ENCODE data around the gene CLEC1B.
"Not testable (repeated sequence)": the region's sequence is repeated elsewhere in the genome, so short reads cannot be mapped to it uniquely, and the experiment has no call there.

Gene CLEC1B
- total RNA-seq: 0 reads per million in 2 donors

DNA sequence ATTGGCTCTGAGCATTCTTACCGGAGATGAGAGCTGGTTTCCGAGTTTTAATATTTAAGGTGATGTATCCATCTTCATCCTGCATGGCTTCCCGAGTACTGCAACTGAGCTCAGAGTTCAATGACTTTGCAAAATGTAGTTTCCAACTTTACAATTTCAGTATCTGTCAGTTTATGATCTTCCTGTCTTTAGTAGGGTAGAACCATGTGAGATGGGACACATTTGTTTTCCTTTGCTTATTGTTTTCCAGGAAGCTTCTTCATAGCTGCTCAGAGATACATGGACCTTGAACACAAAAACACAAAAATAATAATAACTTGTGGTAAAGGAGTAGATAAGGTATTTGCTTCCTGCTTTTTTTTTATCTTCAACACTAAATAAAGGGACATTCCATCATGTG lies at the start of gene CLEC1B:
CLEC1B (minus strand) TSS at position 106 of the 400 bp plus-strand sequence; CDS start at position 85, 21 bp downstream.
- no peak for DNase-seq

DNA sequence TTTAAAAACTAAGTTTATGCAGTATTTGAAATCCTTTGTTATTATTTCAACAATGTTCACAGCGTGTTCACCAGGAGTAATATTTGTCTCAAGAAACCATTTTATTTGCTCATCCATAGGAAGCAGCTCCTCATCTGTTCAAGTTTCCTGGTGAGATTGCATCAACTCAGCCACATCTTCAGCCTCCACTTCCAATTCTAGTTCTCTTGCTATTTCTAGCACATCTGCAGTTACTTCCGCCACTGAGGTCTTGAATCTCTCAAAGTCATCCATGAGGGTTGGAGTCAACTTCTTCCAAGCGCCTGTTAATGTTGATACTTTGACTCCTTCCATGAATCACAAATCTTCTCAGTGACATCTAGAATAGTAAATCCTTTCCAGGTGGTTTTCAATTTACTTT lies 49.6 kb upstream of the CLEC1B start:
- DNase-seq: no peak

DNA sequence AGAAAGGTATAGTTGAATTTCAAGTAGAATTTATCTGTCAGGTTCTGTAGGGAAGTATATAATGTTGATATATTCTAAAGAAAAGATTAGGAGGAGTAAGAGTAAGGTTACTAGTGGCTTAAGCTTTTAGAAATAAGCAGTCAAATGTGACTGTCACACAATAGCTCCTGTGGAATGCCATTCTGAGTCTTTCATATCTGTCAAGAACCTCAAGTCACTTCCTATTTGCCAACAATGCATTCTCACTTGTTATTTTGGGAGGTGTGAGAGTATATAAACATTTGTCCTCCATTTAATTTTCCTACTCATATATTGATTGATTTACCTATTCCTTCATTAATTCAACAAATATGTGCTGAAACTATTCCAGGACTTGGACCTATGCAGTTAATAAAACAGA lies 43.2 kb upstream of the CLEC1B start:
- DNase-seq: no peak

DNA sequence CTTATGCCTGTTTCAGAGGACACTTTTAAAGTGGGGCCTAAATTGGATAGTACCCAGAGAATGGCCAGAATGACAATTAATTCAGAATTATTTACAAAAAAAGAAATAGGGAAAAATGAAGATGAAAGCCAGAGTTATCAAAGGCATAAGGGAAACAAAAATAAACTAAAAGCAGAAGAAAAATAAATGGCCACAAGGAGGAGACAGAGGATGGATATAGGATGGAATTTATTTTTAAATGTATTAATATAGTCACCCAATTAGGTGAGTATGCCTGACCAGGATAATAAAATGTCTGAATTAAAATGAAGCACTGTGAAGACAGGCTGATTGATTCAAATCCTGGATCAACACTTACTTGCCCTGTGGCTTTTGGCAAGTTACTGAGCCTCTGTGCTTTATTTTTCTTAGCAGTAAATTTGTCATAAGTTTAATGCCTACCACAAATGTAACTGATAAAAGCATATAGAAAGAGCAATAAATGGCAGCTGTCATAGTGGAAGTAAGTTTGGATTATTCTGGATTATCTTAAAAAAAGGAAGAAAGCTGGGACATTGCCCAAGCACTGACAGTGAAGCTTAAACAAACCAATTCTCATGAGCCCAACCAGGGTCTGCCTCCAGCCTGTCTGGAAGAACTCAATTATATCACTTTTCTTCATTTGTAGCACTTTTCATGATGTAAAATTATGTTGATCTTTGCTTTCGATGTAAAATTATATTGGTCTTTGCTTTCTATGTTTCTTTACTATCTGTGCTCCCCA lies 35.0 kb upstream of the CLEC1B start:
- DNase-seq: no peak

DNA sequence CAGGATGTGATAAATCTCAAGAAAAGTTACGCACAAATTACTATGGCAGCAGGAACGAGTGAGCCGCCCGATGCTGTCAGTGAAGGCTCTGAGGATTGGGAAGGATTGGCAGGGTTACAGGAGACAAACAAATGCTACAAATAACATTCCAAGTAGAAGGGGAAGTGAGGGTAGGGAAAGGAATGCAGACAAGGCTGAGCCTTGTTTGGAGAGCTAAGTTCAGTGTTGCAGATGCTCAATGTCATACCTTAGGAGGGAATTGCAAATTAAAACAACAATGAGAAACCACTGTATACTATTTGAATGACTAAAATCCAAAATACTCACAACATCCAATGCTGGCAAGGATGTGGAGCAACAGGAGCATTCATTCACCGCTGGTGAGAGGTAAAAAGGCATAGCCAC lies 32.9 kb upstream of the CLEC1B start:
- no peak for DNase-seq

DNA sequence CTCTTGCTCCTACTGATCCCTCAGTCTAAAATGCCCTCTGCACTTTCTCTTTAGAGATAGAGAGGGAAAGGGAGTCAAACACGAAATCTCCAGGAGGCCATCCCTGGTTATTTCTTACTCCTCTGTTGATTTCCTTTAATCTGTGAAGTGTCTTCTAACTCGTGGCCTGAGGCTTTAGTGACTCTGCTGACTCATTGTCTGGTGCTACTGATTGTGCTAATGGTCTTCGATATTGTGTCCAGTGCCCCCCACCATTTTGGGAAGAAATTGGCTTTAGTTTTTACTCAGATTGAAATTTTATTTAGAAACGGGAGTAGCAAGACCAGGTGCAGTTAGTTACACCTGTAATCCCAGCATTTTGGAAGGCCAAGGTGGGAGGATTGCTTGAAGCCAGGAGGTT lies 32.4 kb upstream of the CLEC1B start:
- no peak for DNase-seq

DNA sequence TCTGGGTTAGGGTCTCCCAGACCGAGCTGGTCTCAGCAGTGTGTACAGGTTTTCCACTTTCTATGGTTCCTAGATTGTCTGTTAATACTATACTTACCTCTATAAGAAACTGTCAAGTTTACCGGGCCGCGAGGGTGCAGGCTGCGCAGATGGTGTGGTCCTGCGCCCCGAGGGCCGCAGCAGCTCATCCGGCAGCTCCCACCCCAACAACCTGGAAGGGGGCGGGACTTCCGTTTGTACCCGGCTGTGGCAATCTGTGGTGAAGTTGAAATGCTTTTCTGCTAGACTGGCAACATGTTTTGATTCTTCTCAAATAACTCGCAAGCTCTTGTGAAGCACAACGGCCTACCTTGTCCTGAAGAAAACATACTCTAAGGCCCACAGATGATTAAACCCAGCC lies 31.5 kb upstream of the CLEC1B start, which contains the start of gene CLEC9A:
CLEC9A (plus strand) TSS at position 237 of the 400 bp plus-strand sequence. CDS start 22,006 bp downstream, outside the sequence.
- no peak for DNase-seq

DNA sequence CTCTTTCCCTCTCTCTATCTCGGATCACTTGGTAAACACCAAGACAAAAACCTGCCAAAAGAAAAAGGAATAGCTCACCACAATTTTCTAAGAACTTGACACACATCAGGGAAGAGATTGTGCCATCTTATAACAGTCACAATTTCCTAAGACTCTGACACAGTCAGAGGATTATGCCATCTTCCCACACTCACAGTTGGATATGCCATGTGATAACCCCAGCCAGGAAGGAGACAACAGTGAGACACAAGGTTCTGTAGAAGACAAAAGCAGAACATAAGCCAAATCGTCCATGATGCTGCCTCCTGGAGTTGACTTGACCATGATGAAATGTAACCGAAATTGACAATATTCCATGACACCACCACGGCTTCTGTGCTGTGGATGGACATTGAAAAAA lies 28.8 kb upstream of the CLEC1B start:
- DNase-seq: no peak

DNA sequence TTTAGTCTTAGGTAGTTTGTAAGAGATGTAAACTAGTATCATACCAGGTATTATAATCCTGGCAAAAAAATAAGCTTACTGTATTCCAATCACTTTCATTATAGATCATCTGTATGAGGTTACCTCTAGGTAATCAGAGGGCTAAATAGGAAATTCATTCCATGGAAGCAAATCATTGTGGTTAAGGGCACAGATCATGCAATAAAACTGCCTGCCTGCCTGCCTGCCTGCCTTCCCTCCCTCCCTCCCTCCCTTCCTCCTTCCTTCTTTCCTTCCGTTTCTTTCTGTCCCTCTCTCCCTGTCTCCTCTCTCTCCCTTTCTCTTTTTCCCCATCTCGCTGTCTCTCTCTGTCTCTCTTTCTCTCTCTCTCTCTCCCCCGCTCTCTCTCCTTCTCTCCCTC lies 28.4 kb upstream of the CLEC1B start:
- DNase-seq: no peak

DNA sequence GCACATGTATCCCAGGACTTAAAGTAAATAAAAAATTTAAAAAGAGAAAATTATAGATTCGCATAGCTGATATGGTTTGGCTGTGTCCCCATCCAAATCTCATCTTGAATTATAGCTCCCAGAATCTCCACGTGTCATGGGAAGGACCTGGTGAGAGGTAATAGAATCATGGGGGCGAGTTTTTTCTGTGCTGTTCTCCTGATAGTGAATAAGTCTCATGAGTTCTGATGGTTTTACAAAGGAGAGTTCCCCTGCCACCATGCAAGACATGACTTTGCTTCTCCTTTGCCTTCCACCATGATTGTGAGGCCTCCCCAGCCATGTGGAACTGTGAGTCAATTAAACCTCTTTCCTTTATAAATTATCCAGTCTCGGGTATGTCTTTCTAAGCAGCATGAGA lies 27.7 kb upstream of the CLEC1B start:
- DNase-seq: not testable (repeated sequence)

DNA sequence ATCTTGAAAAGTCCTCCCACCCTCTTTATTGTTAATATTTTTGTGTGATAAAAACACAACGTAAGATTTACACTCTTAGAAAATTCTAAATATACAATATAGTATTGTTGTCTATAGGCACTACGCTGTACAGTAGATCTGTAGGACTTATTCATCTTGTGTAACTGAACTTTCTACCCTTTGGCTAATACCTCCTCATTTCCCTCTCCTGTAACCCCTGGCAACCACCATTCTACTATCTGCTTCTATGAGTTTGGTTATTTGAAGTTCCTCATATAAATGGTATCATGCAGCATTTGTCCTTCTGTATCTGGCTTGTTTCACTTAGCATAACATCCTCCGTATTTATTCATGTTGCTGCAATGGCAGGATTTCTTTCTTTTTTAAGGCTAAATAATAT lies 26.3 kb upstream of the CLEC1B start:
- no peak for DNase-seq

DNA sequence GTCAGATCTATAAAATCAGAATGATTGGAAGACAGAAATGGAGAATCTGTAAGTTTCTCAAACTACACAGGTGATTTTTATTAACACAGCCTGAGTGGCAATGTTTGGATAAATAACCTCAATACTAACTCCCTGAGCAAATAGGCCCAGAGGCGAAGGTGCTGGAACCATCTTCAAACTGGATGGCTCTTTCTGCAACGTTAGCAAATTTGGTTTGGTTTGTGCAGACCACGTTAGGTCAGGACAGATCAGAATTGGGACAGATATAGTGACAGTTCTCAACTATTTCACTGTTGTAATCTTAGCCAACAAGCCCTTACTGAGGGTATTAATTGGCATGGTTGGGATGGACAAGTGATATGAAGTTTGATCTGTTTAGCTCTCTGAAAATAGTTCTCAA lies 22.4 kb upstream of the CLEC1B start:
- DNase-seq: no peak

DNA sequence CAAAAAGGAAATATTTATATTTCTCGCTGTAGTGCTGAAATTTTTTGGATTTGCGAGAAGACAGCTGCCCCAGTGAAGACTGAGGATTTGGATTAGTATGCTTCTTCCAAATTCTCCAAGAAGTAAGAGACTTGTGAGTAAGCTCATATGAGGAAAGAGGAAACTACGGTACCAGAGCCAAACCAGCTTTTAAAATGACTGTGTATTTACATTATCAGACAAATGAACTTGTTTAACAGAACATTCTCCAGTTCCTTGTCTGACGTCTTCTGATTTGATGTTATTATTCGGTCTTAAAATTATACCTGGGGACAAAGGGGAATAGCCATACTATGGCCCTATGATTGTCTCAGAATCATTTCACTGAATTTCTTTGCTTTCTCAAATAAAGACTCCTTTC lies 19.5 kb upstream of the CLEC1B start:
- no peak for DNase-seq

DNA sequence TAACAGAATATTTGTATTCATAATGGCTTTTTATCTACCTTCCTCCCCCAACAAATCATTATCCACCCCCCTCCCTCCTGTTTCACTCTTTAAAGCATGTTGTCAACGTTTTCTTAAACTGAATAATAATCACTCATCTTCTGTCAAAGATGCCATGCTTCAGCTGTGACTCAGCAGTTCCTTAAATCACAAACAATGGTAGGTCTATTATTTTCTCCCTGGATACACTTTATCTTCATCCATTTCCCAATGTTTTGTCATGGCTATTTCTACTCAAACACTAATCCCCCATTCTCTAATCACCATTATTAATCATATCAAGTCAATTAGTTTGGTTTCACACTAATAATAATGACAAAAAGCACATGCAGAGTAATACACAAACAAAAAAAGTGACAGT lies 18.0 kb upstream of the CLEC1B start:
- no peak for DNase-seq

DNA sequence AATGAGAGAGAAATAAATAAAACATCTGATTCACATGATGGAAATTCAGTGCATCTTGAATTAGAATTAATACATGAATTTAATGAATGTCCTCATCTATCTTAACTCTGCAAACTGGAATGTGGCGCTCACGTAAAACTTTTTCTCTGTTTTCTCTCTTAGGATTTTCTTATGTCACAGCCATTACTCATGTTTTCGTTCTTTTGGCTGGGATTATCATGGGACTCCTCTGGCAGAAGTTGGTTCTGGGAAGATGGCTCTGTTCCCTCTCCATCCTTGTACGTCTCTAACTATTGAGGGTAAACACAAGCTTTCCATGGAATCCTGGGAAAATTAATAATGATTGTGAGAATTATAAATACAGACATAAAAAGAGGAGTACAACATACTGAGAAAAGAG lies 16.5 kb upstream of the CLEC1B start:
- no peak for DNase-seq

DNA sequence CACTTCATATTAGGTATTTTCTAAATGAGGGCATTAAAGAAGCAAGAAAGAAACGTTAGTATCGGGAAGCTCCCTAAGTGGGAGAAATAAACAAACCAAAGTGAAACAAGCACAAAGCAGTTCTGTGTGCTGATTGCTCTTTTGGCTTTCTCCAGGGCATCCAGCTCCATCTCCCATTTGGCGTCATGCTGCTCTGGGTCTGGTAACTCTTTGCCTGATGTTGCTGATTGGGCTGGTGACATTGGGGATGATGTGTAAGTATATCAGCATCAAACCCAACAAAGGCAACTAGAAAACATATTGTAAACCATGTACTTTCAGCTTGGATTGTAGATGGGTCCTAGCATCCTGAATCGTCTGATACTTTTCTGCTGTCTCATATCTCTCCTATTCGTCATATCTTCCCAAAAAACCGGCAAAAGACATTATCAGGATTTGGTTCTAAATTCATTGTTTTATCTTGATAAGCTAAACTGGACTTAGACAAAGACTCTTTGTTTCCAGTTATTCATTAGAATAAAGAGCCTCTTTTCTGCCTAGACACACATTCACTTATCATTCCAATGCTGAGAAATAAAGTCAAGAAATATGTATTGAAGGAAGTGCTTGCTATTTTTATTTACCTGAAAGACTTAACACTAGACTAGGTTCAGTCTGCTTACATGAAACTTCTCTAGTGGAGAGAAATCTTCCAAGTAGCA lies 13.9 kb upstream of the CLEC1B start:
- no peak for DNase-seq

DNA sequence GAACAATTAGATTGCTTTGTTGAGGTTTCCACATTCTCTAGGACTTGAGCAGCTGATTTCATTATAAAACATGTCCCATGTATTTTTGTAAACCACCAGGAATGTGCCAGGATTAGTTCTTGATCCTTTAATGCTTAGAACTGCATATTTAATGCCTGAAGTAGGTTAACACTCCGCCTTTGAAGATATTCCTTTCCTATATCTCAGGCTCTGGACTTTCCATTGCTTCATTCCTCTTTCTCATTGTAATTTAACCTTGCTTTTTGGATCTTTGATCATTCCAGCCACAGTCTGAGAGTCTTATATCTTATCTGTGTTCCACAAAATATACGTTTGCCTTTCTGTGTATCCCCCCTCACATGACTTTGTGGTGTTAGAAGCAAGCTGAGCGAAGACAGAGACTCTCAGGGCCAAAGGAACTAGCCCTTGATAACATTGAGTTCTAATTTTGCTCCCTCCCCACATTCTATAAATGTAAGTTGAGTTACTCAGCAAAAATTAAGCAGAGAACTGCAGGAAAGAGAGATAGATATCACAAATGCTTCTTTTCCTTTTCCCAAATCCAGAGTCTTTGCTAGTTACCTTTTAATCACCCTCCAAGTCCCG lies 2.4 kb upstream of the CLEC1B start:
- DNase-seq: no peak

DNA sequence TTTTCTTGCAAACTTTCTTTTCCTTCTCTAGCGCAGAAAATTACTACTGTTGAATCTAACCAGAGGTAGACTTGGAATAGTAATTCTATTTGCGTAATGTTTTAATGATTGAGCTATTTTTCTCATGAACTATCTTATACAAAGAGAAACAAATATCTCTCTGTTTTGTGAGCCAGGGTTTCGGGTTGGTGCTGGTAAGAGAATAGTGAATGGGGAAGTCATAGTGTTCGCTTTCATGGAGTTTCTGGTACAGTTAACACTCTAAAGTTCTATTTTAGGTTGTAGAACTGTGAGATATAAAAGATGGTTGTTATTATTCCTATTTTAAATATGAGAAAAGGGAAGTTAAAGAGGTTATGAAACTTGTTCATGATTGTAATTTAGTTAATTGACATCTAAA lies 6.6 kb downstream of the CLEC1B start:
- DNase-seq: no peak

DNA sequence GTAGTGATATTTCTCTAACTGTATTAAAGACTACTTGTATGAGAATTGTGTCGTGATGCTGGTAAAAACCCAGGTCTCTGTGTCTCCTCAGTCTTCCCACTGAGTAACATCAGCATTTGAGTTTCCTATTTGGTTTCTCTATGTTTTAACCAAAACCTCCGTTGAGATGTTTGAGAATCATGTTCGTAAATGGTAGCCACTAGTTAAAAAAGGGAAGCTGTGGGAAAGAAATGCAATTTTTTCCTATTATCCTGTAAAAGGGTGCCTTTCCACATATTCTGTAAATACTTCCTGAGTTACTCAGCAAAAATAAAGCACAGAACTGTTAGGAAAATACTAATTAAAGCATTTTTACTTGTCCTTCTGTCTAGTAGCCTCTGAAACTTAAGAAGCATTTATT lies 7.0 kb downstream of the CLEC1B start:
- DNase-seq: no peak

DNA sequence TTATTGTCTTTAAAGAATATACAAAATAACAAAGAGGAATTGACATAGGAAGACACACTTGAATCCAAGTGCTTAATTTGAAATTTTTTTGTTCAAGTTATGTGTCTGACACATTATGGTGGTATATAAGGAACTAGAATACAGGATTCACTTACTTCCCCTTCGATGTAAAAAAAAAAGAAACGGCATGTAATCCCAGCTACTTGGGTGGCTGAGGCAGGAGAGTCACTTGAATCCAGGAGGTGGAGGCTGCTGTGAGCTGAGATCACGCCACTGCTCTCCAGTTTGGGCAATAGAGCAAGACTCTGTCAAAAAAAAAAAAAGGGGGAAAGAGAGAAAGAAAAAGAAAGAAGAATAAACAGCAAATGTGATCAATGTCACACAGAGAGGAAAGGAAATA lies 18.8 kb downstream of the CLEC1B start:
- no peak for DNase-seq

DNA sequence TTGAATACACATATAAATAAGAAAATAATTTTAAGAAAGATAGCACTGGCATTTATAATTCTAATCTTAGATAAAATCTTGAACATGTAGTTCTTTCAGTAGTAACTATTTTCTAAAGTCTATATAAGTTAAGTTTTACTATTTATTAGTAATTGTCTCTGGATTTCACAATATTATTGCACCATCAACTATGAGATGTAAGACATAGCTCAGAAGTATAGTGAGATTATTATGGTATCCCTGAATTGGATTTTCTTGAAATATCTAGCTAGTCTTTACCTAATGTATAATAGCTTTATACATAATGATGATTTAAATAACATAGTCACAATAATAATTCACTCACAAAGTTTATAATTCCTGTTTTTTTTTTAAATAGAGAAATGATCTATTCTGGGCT lies 21.0 kb downstream of the CLEC1B start:
- DNase-seq: no peak

DNA sequence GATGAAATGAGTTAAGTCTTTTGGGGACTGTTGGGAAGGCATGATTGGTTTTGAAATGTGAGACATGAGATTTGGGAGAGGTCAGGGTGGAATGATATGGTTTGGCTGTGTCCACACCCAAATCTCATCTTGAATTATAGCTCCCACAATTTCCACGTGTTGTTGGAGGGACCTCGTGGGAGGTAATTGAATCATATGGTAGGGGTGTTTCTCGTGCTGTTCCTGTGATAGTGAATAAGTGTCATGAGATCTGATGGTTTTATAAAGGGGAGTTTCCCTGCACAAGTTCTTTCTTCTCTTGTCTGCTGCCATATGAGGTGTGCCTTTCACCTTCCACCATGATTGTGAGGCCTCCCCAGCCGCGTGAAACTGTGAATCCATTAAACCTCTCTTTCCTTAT lies 22.3 kb downstream of the CLEC1B start:
- DNase-seq: not testable (repeated sequence)

DNA sequence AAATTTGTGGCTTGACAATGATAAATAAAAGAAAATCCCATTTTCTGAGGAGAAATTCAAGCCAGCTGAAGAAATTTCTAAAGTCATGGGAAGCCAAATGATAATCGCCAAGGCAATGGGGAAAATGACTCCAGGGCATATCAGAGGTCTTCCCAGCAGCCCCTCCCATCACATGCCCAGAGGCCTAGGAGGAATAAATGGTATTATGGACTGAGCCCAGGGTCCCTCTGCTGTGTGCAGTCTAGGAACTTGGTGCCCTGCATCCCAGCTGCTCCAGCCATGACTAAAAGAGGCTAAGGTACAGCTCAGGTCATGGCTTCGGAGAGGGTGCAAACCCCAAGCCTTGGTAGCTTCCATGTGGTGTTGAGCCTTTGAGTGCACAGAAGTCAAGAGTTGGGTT lies 23.3 kb downstream of the CLEC1B start:
- DNase-seq: no peak

DNA sequence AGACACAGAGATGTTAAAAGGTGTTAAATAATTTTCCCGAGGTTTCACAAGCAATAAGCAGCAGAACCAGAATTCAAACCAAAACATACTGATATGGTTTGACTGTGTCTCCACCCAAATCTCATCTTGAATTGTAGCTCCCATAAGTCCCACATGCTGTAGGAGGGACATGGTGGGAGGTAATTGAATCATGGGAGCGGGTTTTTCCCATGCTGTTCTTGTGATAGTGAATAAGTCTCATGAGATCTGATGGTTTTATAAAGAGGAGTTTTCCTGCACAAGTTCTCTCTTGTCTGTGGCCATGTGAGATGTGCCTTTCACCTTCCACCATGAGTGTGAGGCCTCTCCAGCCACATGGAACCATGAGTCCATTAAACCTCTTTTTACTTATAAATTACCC lies 24.2 kb downstream of the CLEC1B start:
- not testable (repeated sequence) for DNase-seq
